Dedifferentiated amniotic fluid mesenchymal stem cell (primary cell): ENCODE data around the gene BTRC.
A peak's percentile ranks its signal among the peaks of the same experiment; 100 is the strongest.
"Not testable (repeated sequence)": the region's sequence is repeated elsewhere in the genome, so short reads cannot be mapped to it uniquely, and the experiment has no call there.

Experiments
- DNase-seq: peaks from one replicate; pipeline ENCODE4 v3.0.0-alpha.2; 2016; ENCODE audit errors: extremely low spot score

BTRC gene

GRCh38 chr10:101585841-101586240, 231.9 kb downstream of the BTRC start:
- no peak for DNase-seq

DNA sequence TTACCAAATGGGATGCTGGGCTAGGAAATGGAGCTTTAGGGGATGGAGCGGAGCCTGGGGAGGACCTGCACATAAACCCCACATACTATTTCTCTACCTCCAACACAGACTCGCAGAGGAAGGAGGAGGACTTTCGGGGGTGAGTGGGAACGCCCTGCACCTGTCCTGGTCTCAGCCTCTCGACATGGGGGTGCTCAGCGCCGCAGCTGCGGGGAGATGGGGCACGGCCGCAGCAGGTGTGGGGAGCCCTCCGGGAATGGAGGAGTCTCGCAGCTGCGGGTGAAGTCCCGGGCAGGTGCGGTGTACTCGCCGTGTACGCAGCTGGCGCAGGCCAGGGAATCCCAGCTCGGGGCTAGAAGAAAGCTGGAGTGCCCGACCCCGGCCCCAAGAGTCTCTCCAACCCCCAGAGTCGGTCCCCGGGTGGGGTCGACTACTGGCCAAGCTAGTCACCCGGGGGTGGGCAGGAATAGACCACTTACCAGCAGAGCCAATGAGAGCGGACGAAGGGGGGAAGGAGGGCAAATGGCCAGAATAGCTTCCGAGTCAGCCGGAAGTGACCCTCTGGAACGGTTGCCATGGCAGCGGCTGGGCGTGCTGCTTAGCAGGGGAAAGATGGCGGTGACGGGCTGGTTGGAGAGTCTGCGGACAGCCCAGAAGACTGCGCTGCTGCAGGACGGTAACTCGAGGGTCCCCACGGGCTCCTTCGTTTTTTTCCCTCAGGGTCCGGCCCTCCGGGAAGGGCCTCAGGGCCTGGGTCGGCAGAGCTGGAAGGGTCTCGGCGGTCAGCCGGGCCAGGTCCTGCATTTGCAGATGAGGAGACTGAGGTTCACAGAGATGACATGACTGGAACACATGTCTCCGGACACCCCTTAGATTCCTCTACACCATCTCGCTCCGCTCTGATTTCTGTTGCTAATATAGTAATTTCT, 234.0 kb downstream of the BTRC start, which contains the start of the genes DPCD and POLL:
TSS of gene DPCD (plus strand) at position 597 of the 929 bp plus-strand sequence. CDS start at position 613, 16 bp downstream.
TSS of gene POLL (minus strand) at position 533 of the 929 bp plus-strand sequence. CDS start 897 bp downstream, outside the sequence.
- DNase-seq, result peak; percentile 95

DNA sequence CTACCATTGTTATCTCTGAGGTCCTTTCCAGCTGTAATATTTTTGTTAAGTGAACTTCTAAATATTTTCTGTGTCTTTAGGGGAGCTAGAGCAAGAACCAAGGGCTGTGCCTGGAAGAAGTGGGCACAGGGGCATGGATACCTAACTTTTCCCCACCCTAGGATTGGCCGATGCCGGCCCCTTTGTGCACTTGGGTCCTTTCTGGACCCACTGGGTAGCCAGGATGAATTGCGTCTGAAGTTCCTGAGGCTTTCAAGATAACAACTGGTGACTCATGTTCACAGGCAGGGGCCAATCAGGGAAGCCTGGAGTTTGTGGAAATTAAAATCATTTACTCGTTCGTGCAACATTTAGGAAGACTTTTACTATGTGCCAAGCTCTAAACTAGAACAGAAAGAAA, 234.9 kb downstream of the BTRC start:
- DNase-seq, result peak; percentile 24

- DNase-seq, result not testable (repeated sequence)
Observed at GRCh38 chr10:101593331-101593730, 239.4 kb downstream of the BTRC start.

DNA sequence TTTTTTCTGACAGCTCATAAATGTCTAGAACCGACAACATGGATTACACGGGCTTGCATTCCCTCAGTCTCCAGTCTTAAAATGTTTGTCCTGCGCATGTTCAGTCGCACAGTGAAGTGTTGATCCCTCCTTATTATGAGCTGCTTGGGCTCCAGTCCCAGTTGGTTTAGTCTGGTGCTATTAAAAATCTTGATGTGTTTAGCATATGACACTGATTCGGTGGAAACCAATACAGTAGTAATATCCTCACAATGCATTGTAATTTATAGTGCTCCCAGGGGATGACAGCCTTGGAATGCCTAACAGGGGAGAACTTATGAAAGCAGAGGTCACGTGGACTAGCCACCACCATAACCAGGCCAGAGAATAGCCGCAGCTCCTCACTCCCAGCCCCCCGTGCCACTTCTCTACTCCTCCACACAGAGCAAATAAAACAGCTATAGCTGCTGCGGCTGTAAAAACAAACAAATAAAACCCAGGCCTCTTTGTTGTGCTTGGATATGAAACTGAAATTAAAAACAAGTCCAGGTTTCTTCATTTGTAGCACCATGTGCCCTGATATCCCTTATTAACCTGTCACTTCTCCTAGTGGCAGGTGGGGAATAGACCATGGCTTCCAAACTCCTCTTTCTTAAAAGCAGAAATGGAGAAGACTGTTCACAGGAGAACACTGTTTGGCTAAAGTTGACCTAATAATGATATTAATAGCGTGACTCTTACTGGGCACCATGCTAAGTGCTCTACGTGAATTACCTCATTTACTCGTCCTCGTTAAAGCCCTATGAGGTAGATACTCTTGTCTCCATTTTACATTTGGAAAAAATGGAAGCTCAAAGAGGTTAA, 241.8 kb downstream of the BTRC start:
- DNase-seq, result no peak

DNA sequence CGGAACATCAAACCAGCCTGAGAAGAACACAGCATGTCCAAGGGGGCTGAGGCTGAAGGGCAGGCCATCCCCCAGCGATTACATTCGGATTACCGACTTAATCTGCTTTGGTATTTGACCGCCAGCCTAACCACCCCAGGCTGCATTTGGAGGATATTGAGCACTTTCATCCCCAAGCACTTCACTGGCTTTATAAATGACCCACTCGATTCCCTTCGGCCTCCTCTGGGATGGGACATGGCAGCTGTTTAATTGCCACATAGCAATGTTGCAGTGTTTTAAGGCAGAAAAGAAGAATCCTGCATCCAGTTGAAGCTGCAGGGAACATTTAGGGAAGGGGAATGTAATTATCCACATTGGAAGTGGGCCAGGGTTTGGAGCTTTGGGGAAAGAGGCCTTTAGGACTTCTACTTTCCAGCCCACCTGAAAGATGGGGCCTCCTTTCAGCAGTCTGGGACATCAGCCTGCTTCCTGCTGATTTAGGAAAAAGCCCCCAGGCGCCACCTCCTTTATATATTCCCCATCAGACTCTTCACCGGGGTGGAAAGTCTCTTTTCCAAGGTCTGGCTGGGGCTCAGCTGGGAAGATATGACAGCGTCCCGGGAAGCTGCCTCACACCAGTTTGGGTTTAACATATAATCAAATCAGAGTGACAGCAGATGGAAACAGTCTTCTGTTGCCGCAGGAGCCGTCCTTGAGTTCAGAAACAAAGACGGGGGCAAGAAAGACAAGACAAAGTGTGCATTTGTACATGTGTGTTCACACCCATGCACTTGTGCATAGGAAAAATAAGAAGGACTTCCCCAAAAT, 243.3 kb downstream of the BTRC start:
- DNase-seq, result no peak

GRCh38 chr10:101601541-101601940, 247.6 kb downstream of the BTRC start:
- no peak for DNase-seq

DNA sequence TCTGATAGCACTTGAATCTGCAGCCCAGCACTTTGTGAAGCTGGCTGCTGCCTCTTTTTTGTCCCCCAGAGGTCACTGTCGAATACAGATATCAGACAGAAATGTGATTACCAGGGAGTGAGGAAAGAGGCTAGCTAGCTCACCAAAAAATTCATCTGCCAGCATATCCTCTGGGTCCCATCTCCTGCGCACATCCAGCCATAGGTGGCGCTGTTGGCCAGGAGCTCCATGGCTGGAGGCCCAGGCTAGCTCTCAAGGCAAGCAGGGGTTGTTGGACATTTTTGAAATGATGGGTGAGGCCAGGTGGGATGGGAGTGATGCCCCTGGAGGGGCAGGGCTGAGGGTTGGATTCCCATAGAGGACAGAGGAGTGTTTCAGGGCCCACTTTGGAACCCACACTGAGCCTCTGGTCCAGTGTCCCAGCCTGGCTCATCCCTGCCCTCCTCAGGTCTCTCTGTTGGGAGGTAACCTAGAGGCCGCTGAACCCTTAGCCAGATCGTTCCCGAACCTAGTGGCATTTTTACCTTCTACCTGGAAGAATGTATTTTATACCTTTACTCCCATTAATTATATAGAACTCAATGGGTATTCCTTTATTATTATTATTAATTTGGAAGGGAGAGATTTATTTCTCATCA, 248.9 kb downstream of the BTRC start:
- peak; percentile 33 for DNase-seq
